ENCODE results near the gene ABCA1.

DNA sequence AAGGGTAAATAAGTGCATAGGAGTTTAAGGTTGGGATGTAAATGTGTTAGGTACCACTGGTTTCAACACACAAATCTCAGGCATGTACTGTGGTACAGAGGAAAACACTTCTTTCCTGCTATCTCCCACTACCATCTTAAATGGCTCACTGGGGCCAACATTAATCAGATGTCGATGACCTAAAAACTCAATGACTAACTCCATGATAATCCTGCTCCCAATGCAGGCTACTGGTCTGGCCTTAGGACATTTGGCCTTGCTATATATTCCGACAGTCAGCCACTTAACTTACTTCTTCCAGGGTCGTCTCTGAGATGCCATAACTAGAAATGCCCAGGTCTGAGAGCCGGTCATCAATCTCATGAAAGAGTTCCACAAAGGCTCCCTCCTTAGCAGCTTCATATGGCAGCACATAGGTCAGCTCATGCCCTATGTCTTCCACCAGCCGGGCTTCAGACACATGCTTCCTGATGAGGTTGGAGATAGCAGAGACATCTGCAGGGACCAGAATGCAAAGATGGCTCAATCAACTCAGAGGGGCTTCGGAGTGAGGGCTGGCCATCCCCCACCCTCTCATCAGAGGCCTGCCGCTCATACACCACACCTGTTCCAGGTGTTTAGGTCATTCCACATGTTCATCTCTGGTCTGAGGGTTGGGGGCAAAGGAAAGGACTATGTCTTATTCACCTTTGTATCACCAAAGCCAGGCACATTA lies 111.9 kb downstream of the ABCA1 start:
- TF ChIP-seq, protein P1, sequence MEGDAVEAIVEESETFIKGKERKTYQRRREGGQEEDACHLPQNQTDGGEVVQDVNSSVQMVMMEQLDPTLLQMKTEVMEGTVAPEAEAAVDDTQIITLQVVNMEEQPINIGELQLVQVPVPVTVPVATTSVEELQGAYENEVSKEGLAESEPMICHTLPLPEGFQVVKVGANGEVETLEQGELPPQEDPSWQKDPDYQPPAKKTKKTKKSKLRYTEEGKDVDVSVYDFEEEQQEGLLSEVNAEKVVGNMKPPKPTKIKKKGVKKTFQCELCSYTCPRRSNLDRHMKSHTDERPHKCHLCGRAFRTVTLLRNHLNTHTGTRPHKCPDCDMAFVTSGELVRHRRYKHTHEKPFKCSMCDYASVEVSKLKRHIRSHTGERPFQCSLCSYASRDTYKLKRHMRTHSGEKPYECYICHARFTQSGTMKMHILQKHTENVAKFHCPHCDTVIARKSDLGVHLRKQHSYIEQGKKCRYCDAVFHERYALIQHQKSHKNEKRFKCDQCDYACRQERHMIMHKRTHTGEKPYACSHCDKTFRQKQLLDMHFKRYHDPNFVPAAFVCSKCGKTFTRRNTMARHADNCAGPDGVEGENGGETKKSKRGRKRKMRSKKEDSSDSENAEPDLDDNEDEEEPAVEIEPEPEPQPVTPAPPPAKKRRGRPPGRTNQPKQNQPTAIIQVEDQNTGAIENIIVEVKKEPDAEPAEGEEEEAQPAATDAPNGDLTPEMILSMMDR (CRISPR knock-in tag; IDR thresholded peaks at IDR 0.05), result no peak
- TF ChIP-seq NFYB (CRISPR knock-in tag; IDR thresholded peaks at IDR 0.05) (no peak), SNRNP70 (IDR thresholded peaks at IDR 0.05; ENCODE audit: low read depth, low read length) (no peak), SP2 (CRISPR knock-in tag; IDR thresholded peaks at IDR 0.05) (no peak)
